ENCODE measurements around the gene PAH. TPM values are rescaled to one million over a fixed set of nuclear protein-coding genes. Genes with fewer than 3 reads are reported as not detected.
"Not testable (repeated sequence)": the region's sequence is repeated elsewhere in the genome, so short reads cannot be mapped to it uniquely, and the experiment has no call there.

PAH gene
- total and polyA plus RNA-seq, 10 of the 15 experiments (the other 5 are each of a cell fraction or from before 2014, with no cell fraction given) = 0.20 to 4.8 (median 0.55) TPM; not detected in 1

- WGBS (ENCODE audit: insufficient coverage, insufficient replicate concordance, low lambda C conversion rate, missing lambda C conversion rate) = 47% methylated on average over 10 of the region's 10 CpGs
- Histone ChIP-seq H3K79me2 (ENCODE audit: control insufficient read depth, insufficient read depth, low read length) (no peaks in the 10 kb centered on the region), H3K4me1 (ENCODE audit: control insufficient read depth, insufficient read depth, low read length) (no peaks in the 10 kb centered on the region), H3K36me3 (ENCODE audit: control insufficient read depth in 2 of 2, insufficient read depth in 2 of 2, low read length in 1 of 2) (no peaks in the 10 kb centered on the region), H3K27ac (ENCODE audit: control insufficient read depth, insufficient read depth) (no peak overlapping the region), H2AFZ (ENCODE audit: control insufficient read depth, low read depth, low read length) (no peak overlapping the region), H3K9me3 (replicated peaks; ENCODE audit: control insufficient read depth, insufficient read depth, low read length) (no peaks in the 10 kb centered on the region), H4K20me1 (ENCODE audit: control insufficient read depth, insufficient read depth) (no peaks in the 10 kb centered on the region), H3K4me3 (no peak overlapping the region), H3K4me2 (ENCODE audit: control insufficient read depth, insufficient read depth) (no peak overlapping the region), H3K9ac (ENCODE audit: control insufficient read depth, insufficient read depth, low read length) (no peak overlapping the region), H3K27me3 (replicated peaks in 1 of 2; ENCODE audit: control insufficient read depth in 2 of 2, insufficient read depth in 2 of 2, low read length in 1 of 2) (no peaks in the 10 kb centered on the region)
- BruUV-seq (replicated peaks) = no TSS peak
- ChIA-PET SMC1A (ENCODE audit: uncharacterized antibody, unreplicated experiment) (no interaction called here), RAD21 (ENCODE audit: unreplicated experiment) (no interaction called here), POLR2A (no interaction called here), CTCF (interaction anchor here (1.2 kb wide), 1 partner anchor 23 kb away, joined by 3 read pairs; no protein-coding TSS in a partner anchor)
- intact Hi-C loops (cut with micrococcal nuclease; ENCODE audit: unreplicated experiment) (no loop called here), in situ Hi-C loops (cut with MboI) (no loop called here)
- FAIRE-seq (no peak), ATAC-seq (no peak), DNase-seq (ENCODE audit: low read depth, low spot score) (no peak)
- TF ChIP-seq SIX5 (IDR thresholded peaks at IDR 0.05; ENCODE audit: low read depth, low read length, severe bottlenecking) (no peak), REST (IDR thresholded peaks at IDR 0.05; ENCODE audit: low read depth, low read length) (peak; percentile 82)
These were observed 83.2 kb downstream of the PAH start for GRCh38 chr12:102833687-102834441.

DNA sequence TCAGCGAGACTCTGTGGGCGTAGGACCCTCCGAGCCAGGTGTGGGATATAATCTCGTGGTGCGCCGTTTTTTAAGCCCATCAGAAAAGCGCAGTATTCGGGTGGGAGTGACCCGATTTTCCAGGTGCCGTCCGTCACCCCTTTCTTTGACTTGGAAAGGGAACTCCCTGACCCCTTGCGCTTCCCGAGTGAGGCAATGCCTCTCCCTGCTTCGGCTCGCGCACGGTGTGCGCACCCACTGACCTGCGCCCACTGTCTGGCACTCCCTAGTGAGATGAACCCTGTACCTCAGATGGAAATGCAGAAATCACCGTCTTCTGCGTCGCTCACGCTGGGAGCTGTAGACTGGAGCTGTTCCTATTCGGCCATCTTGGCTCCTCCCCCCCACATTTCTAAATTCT, 84.2 kb downstream of the PAH start:
- H3K9ac ChIP-seq (ENCODE audit: control insufficient read depth, insufficient read depth, low read length); RAD21 ChIA-PET (ENCODE audit: unreplicated experiment); H3K36me3 ChIP-seq (ENCODE audit: control insufficient read depth in 2 of 2, insufficient read depth in 2 of 2, low read length in 1 of 2); BruUV-seq (replicated peaks); POLR2A ChIA-PET; H3K27ac ChIP-seq (ENCODE audit: control insufficient read depth, insufficient read depth); H3K79me2 ChIP-seq (ENCODE audit: control insufficient read depth, insufficient read depth, low read length); H3K4me2 ChIP-seq (ENCODE audit: control insufficient read depth, insufficient read depth); in situ Hi-C loops (cut with MboI); H3K27me3 ChIP-seq (replicated peaks in 1 of 2; ENCODE audit: control insufficient read depth in 2 of 2, insufficient read depth in 2 of 2, low read length in 1 of 2); SMC1A ChIA-PET (ENCODE audit: uncharacterized antibody, unreplicated experiment); H3K9me3 ChIP-seq (replicated peaks; ENCODE audit: control insufficient read depth, insufficient read depth, low read length); intact Hi-C loops (cut with micrococcal nuclease; ENCODE audit: unreplicated experiment); H3K4me3 ChIP-seq; H4K20me1 ChIP-seq (ENCODE audit: control insufficient read depth, insufficient read depth); DNase-seq (ENCODE audit: low read depth, low spot score); H2AFZ ChIP-seq (ENCODE audit: control insufficient read depth, low read depth, low read length); ATAC-seq; FAIRE-seq; H3K4me1 ChIP-seq (ENCODE audit: control insufficient read depth, insufficient read depth, low read length): not testable (repeated sequence)
- WGBS (ENCODE audit: insufficient coverage, insufficient replicate concordance, low lambda C conversion rate, missing lambda C conversion rate) = 68% methylated on average over 20 of the region's 24 CpGs
- CTCF ChIA-PET = interaction anchor here (1.2 kb wide), 1 partner anchor 22 kb away, joined by 3 read pairs; no protein-coding TSS in a partner anchor

Measured in GM12878 (cell line).